ACC112 (cell line): Measurements from ENCODE around the gene OR4F16.
"Not testable (repeated sequence)": the region's sequence is repeated elsewhere in the genome, so short reads cannot be mapped to it uniquely, and the experiment has no call there.

Source experiments
- H2AFZ ChIP-seq: fragments of 200-600 bp; sonication (generic); one replicate; pipeline ENCODE4 v1.6.0; 2017; ENCODE audit warnings: antibody characterized with exemption, low read length; ENCODE audit not compliant: unreplicated experiment
- H3K27ac ChIP-seq: fragments of 200-600 bp; sonication (generic); 2 replicates; pipeline ENCODE4 v1.5.1; 2014; ENCODE audit warnings: low read depth, mild to moderate bottlenecking, antibody characterized with exemption, low read length, moderate library complexity
- H3K27me3 ChIP-seq: fragments of 200-600 bp; sonication (generic); 2 replicates; pipeline ENCODE4 v1.6.1; 2014; ENCODE audit warnings: mild to moderate bottlenecking, antibody characterized with exemption, low read length, moderate library complexity, mixed read lengths; ENCODE audit not compliant: insufficient read depth
- H3K36me3 ChIP-seq: fragments of 200-600 bp; sonication (generic); 2 replicates; pipeline ENCODE4 v1.6.1; 2016; ENCODE audit warnings: mild to moderate bottlenecking, antibody characterized with exemption, low read length, moderate library complexity, mixed read lengths; ENCODE audit not compliant: insufficient read depth
- H3K4me1 ChIP-seq: fragments of 200-600 bp; sonication (generic); one replicate; pipeline ENCODE4 v1.6.1; 2016; ENCODE audit warnings: low read length, mixed read lengths; ENCODE audit not compliant: insufficient read depth, unreplicated experiment, control insufficient read depth
- H3K4me3 ChIP-seq: fragments of 200-600 bp; sonication (generic); 2 replicates; pipeline ENCODE4 v1.5.1; 2014; ENCODE audit warnings: mild to moderate bottlenecking, low read depth, low read length
- H3K79me2 ChIP-seq: fragments of 200-600 bp; sonication (generic); one replicate; pipeline ENCODE4 v1.6.0; 2016; ENCODE audit warnings: low read length; ENCODE audit not compliant: control insufficient read depth, unreplicated experiment, insufficient read depth

Gene OR4F16

GRCh38 chr1:686554-686953 lies at the start of gene OR4F16:
Gene OR4F16, minus strand, starts transcription at chr1:686654. Its CDS starts 0 bp downstream, at chr1:686654.
- not testable (repeated sequence) for H3K27me3 ChIP-seq

GRCh38 chr1:733649-734048 lies 47.2 kb upstream of the OR4F16 start:
- H3K4me1 ChIP-seq, H3K36me3 ChIP-seq, H3K27me3 ChIP-seq, H3K4me3 ChIP-seq, H2AFZ ChIP-seq, H3K79me2 ChIP-seq: not testable (repeated sequence)
- H3K27ac ChIP-seq = peak overlapping the region; percentile 80

More at GRCh38 chr1:686554-686953, at the start of gene OR4F16:
- H3K4me3 ChIP-seq, H3K27ac ChIP-seq, H3K4me1 ChIP-seq, H3K79me2 ChIP-seq, H2AFZ ChIP-seq, H3K36me3 ChIP-seq: not testable (repeated sequence)

GRCh38 chr1:727040-727439 lies 40.6 kb upstream of the OR4F16 start:
- not testable (repeated sequence) for H3K27ac ChIP-seq, H3K36me3 ChIP-seq, H3K4me1 ChIP-seq, H3K4me3 ChIP-seq, H3K27me3 ChIP-seq, H3K79me2 ChIP-seq, H2AFZ ChIP-seq
